Fibroblast of peridontal ligament (primary cell): Measurements from ENCODE around the gene HDAC5.

Experiments
- DNase-seq: peaks from one replicate; pipeline ENCODE4 v3.0.0-alpha.2; 2010; ENCODE audit errors: extremely low read depth

HDAC5 gene

GRCh38 chr17:44029736-44030135 lies 93.7 kb downstream of the HDAC5 start:
- no peak for DNase-seq
